ENCODE data around the gene KRTAP5-7.
"Not testable (repeated sequence)": the region's sequence is repeated elsewhere in the genome, so short reads cannot be mapped to it uniquely, and the experiment has no call there.

Gene KRTAP5-7

DNA sequence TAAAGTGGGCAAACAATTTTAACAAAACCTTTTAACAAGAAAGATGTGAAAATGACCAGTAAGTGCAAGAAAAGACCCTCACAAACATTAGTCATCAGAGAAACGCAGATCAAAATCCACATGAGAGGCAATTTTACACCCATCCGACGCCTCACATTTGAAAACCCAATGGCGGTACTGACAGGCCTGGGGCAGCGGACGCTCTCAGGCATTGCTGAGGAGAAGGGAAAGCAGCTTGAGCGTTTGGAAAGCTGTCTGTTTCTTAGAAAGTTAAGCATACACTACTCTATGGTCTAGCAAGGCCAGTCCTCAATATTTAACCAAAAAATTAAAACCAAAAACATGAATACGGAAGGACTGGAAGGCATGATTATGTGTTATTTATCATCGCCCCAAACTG, 8.8 kb downstream of the KRTAP5-7 start:
- no peak for DNase-seq

DNA sequence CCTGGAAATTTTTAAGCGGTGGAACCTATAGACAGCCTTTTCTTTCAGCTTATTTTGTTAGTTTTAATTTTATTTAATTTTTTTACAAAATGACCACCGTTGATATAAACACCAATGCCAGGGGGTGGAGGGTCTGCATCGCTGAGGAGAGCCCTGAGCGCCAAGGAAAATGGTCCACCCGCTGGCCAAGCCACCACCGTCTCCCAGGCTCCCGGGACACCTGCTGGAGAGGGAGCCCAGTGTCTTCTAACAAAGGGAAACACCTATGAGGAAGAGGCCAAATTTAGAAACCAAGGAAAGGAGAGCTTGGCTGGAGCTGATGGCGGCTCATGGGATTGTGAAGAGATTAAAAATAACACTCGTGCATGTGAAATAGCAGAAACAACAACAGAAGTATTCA, 10.5 kb downstream of the KRTAP5-7 start:
- no peak for DNase-seq

DNA sequence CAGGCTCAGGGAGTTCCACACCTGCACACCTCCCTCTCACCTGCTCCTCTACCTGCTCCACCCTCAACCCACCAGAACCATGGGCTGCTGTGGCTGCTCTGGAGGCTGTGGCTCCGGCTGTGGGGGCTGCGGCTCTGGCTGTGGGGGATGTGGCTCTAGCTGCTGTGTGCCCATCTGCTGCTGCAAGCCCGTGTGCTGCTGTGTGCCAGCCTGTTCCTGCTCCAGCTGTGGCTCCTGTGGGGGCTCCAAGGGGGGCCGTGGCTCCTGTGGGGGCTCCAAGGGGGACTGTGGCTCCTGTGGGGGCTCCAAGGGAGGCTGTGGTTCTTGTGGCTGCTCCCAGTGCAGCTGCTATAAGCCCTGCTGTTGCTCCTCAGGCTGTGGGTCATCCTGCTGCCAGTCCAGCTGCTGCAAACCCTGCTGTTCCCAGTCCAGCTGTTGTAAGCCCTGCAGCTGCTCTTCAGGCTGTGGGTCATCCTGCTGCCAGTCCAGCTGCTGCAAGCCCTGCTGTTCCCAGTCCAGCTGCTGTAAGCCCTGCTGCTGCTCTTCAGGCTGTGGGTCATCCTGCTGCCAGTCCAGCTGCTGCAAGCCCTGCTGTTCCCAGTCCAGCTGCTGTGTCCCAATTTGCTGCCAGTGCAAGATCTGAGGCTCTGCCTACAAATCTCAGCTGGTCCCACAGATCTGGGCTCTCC, 11.1 kb downstream of the KRTAP5-7 start, which contains the start of gene KRTAP5-8:
Gene KRTAP5-8 (plus strand): TSS at position 49 of the 689 bp plus-strand sequence. CDS start 31 bp downstream, at position 80.
- not testable (repeated sequence) for DNase-seq

DNA sequence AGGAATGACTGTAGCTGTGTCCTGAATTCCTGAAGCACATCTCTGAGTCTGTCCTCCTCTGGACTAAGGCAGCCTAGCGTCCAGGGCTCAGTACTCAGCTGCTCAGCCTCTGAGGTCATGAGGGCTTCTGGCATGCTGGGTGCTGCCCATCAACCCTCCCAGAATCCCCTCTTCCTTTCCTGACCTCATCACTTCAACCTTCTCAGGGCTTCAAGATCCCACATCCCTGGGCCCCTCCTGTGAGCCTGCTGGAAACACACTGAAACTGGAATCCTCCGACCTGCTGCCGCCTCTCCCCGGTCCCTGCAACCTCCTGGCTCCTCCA, 11.6 kb downstream of the KRTAP5-7 start:
- no peak for DNase-seq

DNA sequence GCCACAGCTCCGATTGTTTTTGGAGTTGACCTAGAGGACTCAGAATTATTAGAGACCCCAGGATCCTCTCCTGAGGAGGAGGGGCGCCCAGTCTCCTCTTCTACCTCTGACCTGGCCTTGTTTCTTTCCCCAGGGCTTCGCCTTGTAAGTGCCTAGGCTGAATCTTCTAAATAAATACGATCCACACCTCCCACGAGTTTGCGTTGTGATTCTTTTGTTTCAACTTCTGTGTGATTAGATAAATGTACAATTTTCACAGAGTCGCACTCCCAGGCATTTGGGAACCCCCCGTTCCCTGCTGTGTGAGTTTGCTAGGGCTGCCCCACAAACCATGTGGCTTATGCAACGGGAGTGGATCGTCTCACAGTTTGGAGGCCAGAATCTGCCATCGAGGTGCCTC, 11.9 kb downstream of the KRTAP5-7 start:
- DNase-seq, result no peak

DNA sequence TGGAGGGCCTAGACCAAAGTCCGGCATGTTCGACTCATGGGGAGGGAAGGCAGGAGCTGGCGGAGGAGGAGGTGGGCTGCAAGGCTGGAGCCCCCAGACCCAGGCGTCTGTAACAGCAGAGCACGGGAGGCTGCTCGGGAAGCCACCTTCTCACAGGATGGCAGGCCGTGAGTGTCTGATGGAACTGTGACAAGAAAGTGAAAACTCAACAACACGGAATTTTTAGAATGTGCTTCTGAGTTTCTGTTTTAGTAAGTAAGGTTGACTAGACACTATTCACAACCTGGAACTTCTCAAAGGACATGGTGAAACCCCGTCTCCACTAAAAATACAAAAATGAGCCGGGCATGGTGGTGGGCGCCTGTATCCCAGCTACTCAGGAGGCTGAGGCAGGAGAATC, 12.9 kb downstream of the KRTAP5-7 start:
- DNase-seq, result not testable (repeated sequence)

DNA sequence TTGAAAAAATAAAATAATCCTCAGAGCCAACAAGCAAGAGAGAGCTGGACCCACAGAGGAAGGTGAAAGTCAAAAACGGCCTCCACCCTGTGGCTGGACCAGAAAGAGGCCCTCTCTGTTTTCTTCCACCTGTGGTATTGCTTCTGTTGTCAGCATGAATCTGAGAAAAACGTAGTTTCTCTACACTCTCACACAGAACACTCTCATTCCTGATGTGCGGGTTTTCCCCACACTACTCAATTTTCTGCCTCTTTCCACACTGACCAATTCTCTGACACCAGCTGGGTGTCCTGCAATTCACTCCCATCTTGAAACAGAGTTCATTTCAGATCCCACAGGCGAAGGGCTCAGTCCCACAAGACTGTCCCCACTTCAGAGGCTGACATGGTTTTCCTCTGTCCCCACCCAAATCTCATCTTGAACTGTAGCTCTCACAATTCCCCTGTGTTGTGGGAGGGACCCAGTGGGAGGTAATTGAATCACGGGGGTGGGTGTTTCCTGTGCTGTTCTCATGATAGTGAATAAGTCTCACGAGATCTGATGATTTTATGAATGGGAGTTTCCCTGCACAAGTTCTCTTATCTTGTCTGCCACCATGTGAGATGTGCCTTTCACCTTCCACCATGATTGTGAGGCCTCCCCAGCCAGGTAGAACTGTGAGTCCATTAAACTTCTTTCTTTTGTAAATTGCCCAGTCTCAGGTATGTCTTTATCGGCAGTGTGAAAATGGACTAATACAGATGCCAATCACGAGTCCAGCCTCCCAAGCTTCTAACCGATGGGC, 13.6 kb downstream of the KRTAP5-7 start:
- DNase-seq, result not testable (repeated sequence)

DNA sequence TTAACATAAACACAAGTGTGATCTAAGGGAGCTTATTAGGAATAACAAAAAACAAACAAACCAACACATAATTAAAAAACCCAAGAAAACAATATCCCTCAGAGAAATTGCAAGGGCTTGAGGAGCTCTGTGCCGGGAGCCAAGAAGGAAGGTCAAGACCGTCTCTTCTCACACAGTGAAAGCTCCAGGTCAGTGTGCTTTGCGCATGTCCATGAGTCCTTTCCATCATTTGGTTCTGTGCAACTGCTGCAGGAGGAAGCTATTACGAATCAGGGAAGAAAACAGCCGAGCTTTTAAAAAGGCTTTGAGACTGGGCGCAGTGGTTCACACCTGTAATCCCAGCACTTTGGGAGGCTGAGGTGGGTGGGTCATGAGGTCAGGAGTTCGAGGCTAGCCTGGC, 15.3 kb downstream of the KRTAP5-7 start:
- no peak for DNase-seq

DNA sequence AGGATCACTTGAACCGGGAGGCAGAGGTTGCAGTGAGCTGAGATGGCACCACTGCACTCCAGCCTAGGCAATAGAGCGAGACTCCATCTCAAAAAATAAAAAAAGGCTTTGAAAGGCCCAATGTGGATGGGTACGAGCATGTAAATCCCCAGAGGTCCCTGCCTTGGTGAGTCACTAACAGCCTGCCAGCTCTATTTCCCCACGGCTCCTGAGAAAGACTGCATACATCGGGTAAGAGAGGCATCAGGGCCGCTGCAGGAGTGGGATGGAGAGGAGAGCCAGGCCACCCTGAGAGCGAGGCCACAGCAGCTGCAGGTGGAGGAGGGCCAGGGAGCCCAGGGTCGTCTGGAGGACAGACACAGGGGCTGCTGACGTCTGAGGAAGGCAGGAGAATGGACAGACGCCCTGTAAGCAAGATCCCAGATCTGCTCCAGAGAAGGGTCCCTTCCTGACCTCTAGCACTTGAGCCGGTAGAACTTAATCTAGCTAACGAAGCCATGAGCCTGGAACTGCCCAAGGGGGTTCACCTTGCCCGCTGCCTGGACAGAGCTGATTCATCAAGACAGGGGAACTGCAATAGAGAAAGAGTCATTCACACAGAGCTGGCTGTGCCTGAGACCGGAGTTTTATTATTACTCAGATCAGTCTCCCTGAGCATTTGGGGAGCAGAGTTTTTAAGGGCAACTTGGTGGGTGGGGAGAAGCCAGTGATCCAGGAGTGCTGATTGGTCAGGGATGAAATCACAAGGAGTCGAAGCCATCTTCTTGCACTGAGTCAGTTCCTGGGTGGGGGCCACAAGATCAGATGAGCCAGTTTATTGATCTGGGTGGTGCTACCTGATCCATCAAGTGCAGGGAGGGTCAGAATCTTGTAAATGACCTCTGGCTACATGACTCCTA, 16.1 kb downstream of the KRTAP5-7 start:
- DNase-seq, result no peak

DNA sequence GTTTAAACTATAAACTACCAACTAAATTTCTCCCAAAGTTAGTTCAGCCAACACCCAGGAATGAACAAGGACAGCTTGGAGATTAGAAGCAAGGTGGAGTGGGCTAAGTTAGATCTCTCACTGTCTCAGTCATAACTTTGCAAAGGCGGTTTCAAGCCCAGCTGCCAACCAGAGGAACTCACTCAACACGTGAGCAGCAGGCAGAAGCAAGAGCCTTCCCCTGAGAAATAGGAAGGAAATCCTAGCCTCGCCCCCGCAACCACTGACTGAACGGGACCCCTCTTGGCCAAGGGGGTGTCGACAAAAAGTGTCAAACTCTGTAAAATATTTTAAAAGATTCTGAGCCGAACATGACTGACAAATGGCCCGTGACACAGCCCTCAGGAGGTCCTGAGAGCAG, 16.8 kb downstream of the KRTAP5-7 start:
- DNase-seq, result no peak

DNA sequence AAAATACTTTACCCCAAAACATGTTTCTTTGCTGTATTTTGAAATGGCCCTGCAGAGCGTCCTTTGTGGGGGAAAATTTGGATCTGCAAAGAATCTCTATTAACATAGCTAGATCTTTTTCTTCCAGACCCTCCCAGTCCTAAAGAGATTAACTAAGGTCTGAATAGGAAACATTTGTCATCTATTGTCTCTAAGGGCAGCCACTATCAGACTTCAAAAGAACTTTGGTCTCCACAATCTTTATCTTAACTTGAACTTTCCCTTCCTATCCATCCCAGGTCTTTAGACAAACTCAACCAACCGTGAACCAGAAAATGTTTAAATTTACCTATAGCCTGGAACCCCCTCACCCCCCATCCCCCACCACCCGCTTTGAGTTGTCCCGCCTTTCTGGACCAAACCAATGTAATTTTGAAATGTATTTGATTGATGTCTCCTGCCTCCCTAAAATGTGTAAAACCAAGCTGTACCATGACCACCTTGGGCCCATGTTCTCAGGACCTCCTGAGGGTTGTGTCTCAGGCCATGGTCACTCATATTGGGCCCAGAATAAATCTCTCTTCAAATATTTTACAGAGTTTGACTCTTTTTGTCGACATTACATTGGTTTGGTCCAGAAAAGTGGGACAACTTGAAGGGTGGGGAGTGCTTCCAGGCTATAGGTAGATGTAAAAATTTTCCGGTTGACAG, 17.6 kb downstream of the KRTAP5-7 start:
- no peak for DNase-seq

DNA sequence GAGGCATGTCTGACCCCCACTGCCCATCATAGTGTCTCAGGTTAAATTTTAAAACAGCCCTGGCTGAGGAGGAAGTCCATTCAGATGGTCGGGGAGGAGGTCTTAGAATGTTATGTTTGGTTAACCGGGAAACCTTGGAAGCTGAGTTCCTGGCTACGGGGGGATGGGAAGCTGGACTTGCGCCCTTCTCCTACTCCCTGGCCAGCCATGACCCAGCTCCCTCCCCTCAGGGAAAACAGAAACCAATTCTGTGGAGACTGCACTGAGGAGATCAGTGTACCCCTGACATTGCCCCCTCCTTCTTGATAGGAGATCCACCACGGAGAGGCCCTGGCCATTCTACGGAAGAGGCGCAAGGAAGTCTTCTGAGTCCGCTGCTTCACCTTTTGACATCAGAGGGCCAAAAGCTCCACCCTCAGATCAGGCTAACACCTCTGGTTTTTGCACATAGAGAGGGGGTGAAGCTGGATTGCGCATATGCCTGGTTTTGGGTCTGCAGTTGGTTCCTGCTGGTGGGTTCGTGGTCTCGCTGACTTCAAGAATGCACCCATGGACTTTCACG, 18.4 kb downstream of the KRTAP5-7 start:
- DNase-seq, result no peak

DNA sequence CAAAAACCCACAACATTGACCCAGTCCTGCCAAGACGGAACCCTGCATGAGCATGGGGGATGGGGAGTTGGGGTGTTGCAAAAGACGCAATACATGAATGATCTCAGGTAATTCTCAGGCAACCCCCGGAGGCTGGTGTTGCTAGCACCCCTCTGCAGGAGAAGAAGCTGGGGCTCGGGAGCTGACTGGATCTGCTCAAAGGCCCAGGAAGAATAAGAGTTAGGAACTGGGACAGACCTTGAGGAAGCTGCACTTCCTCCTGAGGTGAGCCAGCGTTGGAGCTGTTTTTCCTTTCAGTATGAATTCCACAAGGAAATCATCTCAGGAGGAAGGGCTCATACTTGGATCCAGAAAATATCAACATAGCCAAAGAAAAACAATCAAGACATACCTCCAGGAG, 21.1 kb downstream of the KRTAP5-7 start, which contains the start of gene KRTAP5-9:
Gene KRTAP5-9 (plus strand): TSS at position 301 of the 400 bp plus-strand sequence. CDS start 238 bp downstream, outside the sequence.
- DNase-seq, result no peak

DNA sequence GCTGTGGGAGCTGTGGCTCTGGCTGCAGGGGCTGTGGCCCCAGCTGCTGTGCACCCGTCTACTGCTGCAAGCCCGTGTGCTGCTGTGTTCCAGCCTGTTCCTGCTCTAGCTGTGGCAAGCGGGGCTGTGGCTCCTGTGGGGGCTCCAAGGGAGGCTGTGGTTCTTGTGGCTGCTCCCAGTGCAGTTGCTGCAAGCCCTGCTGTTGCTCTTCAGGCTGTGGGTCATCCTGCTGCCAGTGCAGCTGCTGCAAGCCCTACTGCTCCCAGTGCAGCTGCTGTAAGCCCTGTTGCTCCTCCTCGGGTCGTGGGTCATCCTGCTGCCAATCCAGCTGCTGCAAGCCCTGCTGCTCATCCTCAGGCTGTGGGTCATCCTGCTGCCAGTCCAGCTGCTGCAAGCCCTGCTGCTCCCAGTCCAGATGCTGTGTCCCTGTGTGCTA, 21.7 kb downstream of the KRTAP5-7 start:
- no peak for DNase-seq

DNA sequence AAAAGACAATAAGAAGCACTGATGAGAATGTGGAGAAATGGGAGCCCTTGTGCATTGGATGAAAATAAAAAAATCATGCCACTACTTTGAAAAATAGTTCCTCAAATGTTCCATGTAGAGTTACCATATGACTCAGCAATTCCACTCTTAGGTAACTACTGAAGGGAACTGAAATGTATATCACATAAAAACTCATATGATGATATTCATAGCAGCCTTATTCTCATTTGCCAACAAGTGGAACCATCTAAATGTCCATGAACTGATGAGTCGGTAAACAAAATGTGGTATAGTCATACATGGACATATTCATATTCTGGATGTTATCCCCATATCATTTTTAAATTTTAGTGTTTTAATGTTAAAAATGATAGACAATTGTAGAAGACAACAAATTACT, 24.6 kb downstream of the KRTAP5-7 start:
- no peak for DNase-seq

DNA sequence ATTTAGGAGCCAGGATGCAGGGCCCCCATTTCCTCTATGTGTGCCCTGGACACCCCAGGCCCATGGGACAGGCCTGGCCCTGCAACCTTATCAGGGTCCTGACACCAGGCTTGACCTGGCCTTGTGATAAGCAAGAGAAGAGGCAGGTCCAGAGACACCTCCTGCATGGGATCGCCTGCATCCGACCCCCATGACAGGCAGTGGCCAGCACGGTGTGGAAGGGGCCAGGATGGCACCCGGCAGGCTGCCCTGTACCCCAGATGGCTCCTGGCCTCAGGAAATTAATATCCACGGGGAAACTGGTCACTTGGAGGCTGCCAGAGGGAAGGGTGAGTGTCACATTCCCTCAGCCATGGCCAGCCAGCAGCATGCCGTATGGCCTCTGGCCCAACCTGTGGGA, 27.9 kb downstream of the KRTAP5-7 start:
- no peak for DNase-seq

DNA sequence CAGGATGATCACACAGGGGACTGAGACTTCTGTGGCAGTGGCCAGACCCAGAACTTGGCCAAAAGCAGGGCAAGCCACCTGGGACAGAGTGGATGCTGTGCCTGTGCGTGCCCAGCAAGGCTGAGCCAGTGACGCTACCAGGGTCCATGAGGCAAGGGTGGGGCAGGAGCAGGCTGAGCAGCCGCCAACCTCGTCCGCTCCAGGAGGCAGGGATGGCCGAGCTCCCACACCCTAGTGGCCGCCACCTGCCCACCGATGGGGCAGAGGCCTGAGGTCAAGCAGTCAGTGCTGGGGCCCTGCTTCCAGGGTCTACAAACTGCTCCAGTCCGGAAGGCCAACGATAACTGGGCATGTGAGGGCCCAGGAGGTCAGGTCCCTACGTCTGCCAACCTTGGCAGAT, 28.4 kb downstream of the KRTAP5-7 start:
- no peak for DNase-seq

DNA sequence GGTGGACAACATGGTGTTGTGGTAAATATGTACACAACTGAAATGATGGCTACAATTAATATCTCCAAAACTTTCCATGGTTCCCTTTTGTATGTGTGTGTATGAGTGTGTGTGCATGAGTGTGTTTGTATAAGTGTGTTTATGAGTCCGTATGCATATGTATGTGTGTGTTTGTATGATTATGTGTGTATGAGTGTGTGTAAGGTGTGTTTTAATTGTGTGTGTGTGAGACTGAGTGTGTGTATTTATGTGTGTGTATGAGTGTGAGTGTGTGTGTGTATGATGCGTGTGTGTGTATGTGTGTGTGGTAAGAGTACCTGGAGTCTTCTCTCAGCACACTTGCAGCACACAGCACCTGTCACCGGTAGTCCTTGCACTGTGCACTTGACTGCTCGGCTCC, 29.0 kb downstream of the KRTAP5-7 start:
- no peak for DNase-seq

DNA sequence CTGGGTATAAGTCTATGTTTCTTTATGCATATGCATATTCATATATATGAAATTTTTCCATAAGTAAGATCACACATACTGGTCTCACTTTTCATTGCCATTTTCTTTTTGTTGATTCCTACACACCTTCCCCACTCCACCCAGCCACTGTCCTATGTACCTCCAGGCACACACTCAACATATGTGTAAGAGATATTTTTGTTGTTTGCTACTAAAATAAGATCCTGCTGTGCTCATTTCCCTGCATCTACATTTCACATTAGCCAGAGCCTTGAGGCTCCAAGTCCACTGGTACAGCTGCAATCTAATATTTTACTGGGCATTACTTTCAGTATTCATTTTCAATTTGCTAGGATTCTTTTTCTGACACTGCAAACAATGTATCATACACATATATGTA, 30.2 kb downstream of the KRTAP5-7 start:
- no peak for DNase-seq

DNA sequence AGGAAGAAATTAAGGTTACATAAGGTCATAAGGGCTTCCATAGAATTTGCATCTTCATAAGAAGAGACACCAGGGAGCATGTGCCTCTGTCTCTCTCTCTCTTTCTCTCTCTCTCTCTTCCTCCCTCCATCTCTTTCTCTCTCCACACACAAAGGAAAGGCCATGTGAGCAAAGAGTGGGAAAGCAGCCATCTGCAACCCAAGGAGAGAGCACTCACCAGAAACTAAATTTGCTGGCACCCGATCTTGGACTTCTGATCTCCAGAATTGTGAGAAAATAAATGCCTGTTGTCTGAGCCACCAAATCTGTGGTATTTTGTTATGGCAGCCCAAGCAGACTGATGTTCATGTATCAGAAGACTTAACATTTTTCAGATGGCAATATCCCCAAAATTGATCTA, 31.9 kb downstream of the KRTAP5-7 start:
- DNase-seq, result no peak

DNA sequence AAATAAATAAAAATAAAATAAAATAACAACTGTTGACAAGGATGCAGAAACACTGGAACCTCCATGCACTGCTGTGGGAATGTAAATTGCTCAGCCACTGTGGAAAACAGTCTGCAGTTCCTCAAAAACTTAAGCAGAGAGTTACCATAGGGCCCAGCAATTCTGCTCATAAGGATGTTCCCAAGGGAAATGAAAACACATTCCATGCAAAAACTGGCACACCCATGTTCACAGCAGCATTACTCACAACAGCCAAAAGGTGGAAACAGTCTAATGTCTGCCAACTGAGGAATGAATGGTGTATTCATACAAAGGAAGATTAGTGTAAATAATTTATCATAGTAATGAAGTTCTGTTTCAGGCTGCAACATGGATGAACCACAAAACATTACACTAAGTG, 35.1 kb downstream of the KRTAP5-7 start:
- no peak for DNase-seq

DNA sequence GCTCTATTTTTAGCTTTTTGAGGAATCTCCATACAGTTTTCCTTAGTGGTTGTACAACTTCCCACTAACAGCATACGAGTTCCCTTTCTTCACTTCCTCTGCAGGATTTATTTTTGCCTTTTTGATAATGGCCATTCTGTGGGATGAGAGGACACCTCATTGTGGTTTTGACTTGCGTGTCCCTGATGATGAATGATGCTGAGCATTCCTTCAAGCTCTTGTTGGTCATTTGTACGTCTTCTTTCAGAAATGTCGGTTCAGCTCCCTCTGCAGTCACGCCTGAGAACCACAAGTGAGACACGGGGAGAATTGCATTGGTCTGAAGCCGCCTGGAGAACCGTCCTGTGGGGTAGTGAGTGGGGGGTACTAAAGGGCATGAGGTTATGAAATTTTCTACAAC, 36.3 kb downstream of the KRTAP5-7 start:
- no peak for DNase-seq
